ENCODE data around the gene REEP1. TPM values are rescaled to one million over a fixed set of nuclear protein-coding genes. Genes with fewer than 3 reads are reported as not detected.

The REEP1 gene
- total RNA-seq, 1 experiment from 2014 or later: not detected

- POLR2A ChIA-PET: no interaction called here
- Mint-ChIP-seq H3K36me3 (ENCODE audit: insufficient read depth, unreplicated experiment) (no peaks in the 10 kb centered on the region), H3K4me3 (ENCODE audit: unreplicated experiment) (no peak overlapping the region), H3K27ac (ENCODE audit: low read depth, unreplicated experiment) (no peak overlapping the region), H3K27me3 (ENCODE audit: insufficient read depth, unreplicated experiment) (peaks cover 77% of the 10 kb centered on the region), H3K4me1 (ENCODE audit: insufficient read depth, unreplicated experiment) (peaks cover 6% of the 10 kb centered on the region), H3K9me3 (ENCODE audit: unreplicated experiment) (no peaks in the 10 kb centered on the region)
- CTCF ChIA-PET: interaction anchor here (0.6 kb wide), 1 partner anchor 73 kb away, joined by 3 read pairs; no protein-coding TSS in a partner anchor
- TF ChIP-seq CTCF (IDR thresholded peaks at IDR 0.05; ENCODE audit: unreplicated experiment): no peak
- no TSS peak for BruUV-seq (replicated peaks)
- intact Hi-C loops (cut with micrococcal nuclease): loop anchor here (10.0 kb wide), 2 partner anchors 66 to 84 kb away; no protein-coding TSS in a partner anchor
- no peak for DNase-seq (ENCODE audit: unreplicated experiment)
Measured at GRCh38 chr2:86290596-86291327, 46.7 kb downstream of the REEP1 start.

GRCh38 chr2:86286516-86286915, 50.9 kb downstream of the REEP1 start:
- no TSS peak for BruUV-seq (replicated peaks)
- H3K9me3 Mint-ChIP-seq (ENCODE audit: unreplicated experiment): no peaks in the 10 kb centered on the region
- peaks cover 73% of the 10 kb centered on the region for H3K27me3 Mint-ChIP-seq (ENCODE audit: insufficient read depth, unreplicated experiment)
- H3K36me3 Mint-ChIP-seq (ENCODE audit: insufficient read depth, unreplicated experiment): no peaks in the 10 kb centered on the region
- ChIA-PET POLR2A (no interaction called here), CTCF (interaction anchor here (0.7 kb wide), 1 partner anchor 8 kb away, joined by 3 read pairs; no protein-coding TSS in a partner anchor)
- intact Hi-C loops (cut with micrococcal nuclease): no loop called here
- H3K4me3 Mint-ChIP-seq (ENCODE audit: unreplicated experiment): no peak overlapping the region
- DNase-seq (ENCODE audit: unreplicated experiment): no peak
- no peak overlapping the region for H3K27ac Mint-ChIP-seq (ENCODE audit: low read depth, unreplicated experiment)
- no peaks in the 10 kb centered on the region for H3K4me1 Mint-ChIP-seq (ENCODE audit: insufficient read depth, unreplicated experiment)
- TF ChIP-seq CTCF (IDR thresholded peaks at IDR 0.05; ENCODE audit: unreplicated experiment): no peak

DNA sequence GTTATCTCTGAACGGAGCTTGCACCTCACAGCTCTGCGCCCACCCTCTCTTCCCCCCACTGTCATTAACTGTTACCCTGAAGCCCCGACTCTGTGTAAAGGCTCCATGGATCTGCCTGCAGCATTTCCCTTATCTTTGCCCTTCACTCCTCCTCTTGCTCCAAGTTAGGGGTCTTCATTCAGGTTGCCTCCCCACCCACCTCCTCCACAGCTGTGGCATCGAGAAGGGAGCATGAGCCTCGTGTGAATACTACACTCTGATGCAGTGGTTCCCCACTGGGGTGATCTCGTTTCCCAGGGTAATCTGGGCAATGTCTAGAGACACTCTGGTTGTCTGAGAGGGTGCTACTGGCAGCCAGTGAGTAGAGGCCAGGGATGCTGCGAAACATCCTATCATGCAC, 51.4 kb downstream of the REEP1 start:
- Mint-ChIP-seq H3K27me3 (ENCODE audit: insufficient read depth, unreplicated experiment) (peaks cover 67% of the 10 kb centered on the region), H3K4me1 (ENCODE audit: insufficient read depth, unreplicated experiment) (no peaks in the 10 kb centered on the region), H3K9me3 (ENCODE audit: unreplicated experiment) (no peaks in the 10 kb centered on the region), H3K36me3 (ENCODE audit: insufficient read depth, unreplicated experiment) (no peaks in the 10 kb centered on the region), H3K4me3 (ENCODE audit: unreplicated experiment) (no peak overlapping the region), H3K27ac (ENCODE audit: low read depth, unreplicated experiment) (no peak overlapping the region)
- intact Hi-C loops (cut with micrococcal nuclease): no loop called here
- ChIA-PET POLR2A (no interaction called here), CTCF (no interaction called here)
- TF ChIP-seq CTCF (IDR thresholded peaks at IDR 0.05; ENCODE audit: unreplicated experiment): no peak
- no TSS peak for BruUV-seq (replicated peaks)
- DNase-seq (ENCODE audit: unreplicated experiment): no peak

DNA sequence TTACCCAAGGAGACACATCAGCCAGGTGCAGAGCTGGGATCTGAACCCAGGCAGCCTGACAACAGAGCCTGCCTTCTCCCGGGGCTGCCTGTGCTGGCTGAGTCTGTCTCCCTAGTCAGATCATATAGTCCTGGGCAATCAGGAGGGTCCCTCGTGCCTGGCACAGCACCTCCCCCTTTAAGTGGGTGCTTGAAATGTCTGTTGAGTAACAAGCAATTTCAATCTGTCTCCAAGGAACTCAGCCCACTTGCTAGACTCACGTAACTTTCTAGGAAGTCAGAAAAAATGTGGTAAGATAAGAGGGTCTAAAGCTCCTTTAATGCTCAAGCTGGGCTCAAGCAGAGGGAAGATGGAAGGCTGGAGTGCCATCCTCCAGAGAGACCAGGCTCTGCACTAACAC, 51.9 kb downstream of the REEP1 start:
- Mint-ChIP-seq H3K27ac (ENCODE audit: low read depth, unreplicated experiment) (no peak overlapping the region), H3K36me3 (ENCODE audit: insufficient read depth, unreplicated experiment) (no peaks in the 10 kb centered on the region), H3K4me3 (ENCODE audit: unreplicated experiment) (no peak overlapping the region), H3K4me1 (ENCODE audit: insufficient read depth, unreplicated experiment) (no peaks in the 10 kb centered on the region), H3K9me3 (ENCODE audit: unreplicated experiment) (no peaks in the 10 kb centered on the region), H3K27me3 (ENCODE audit: insufficient read depth, unreplicated experiment) (peaks cover 63% of the 10 kb centered on the region)
- intact Hi-C loops (cut with micrococcal nuclease): no loop called here
- no TSS peak for BruUV-seq (replicated peaks)
- DNase-seq (ENCODE audit: unreplicated experiment): no peak
- ChIA-PET POLR2A (no interaction called here), CTCF (interaction anchor here (0.6 kb wide), 1 partner anchor 11 kb away, joined by 3 read pairs; no protein-coding TSS in a partner anchor)
- no peak for TF ChIP-seq CTCF (IDR thresholded peaks at IDR 0.05; ENCODE audit: unreplicated experiment)

Data from MCF 10A (cell line).